H9 (cell line): ENCODE measurements around the gene MDH2. TPM values are rescaled to one million over a fixed set of nuclear protein-coding genes. Genes with fewer than 3 reads are reported as not detected.
A peak's percentile ranks its signal among the peaks of the same experiment; 100 is the strongest.

Source experiments
- DNase-seq: peaks from one replicate; pipeline ENCODE4 v3.0.0-alpha.2; 2017
- H2AFZ ChIP-seq: one replicate; pipeline ENCODE4 v1.6.1; 2013; ENCODE audit warnings: mild to moderate bottlenecking, low read length, control low read depth, moderate library complexity
- H2AK5ac ChIP-seq: 2 replicates; pipeline ENCODE4 v1.6.1; 2013; ENCODE audit warnings: low read length, control low read depth, mixed read lengths; ENCODE audit not compliant: insufficient read length
- H2BK120ac ChIP-seq: one replicate; pipeline ENCODE4 v1.6.1; 2013; ENCODE audit warnings: low read depth, mild to moderate bottlenecking, low read length, control low read depth, inconsistent platforms; ENCODE audit not compliant: poor library complexity, severe bottlenecking
- H2BK12ac ChIP-seq: 2 replicates; pipeline ENCODE4 v1.6.1; 2013; ENCODE audit warnings: low read length, control low read depth, mixed read lengths, low read depth; ENCODE audit not compliant: insufficient read length
- H2BK15ac ChIP-seq: 2 replicates; pipeline ENCODE4 v1.6.1; 2013; ENCODE audit warnings: low read depth, low read length, control low read depth
- H2BK20ac ChIP-seq: one replicate; pipeline ENCODE4 v1.6.1; 2013; ENCODE audit warnings: low read depth, mild to moderate bottlenecking, low read length, control low read depth, inconsistent platforms; ENCODE audit not compliant: poor library complexity, severe bottlenecking
- H2BK5ac ChIP-seq: 2 replicates; pipeline ENCODE4 v1.6.1; 2013; ENCODE audit warnings: low read length, control low read depth, mixed read lengths; ENCODE audit not compliant: insufficient read length
- H3K14ac ChIP-seq: 2 replicates; pipeline ENCODE4 v1.6.1; 2013; ENCODE audit warnings: low read length, control low read depth; ENCODE audit not compliant: insufficient read depth
- H3K18ac ChIP-seq: 2 replicates; pipeline ENCODE4 v1.6.1; 2013; ENCODE audit warnings: low read depth, mild to moderate bottlenecking, mixed read lengths, low read length, control low read depth; ENCODE audit not compliant: insufficient read length
- H3K23ac ChIP-seq: 2 replicates; pipeline ENCODE4 v1.6.1; 2013; ENCODE audit warnings: low read length, control low read depth, mixed read lengths, low read depth; ENCODE audit not compliant: insufficient read length
- H3K23me2 ChIP-seq: 2 replicates; pipeline ENCODE4 v1.6.1; 2013; ENCODE audit warnings: low read depth, mild to moderate bottlenecking, mixed read lengths, low read length, control low read depth; ENCODE audit not compliant: insufficient read length, poor library complexity, severe bottlenecking
- H3K27ac ChIP-seq: 2 replicates; pipeline ENCODE4 v1.5.1; 2013; ENCODE audit warnings: low read length, control low read depth, mixed read lengths, low read depth; ENCODE audit not compliant: insufficient read length
- H3K27me3 ChIP-seq: 2 replicates; pipeline ENCODE4 v1.6.1; 2013; ENCODE audit warnings: low read length, control low read depth, inconsistent platforms; ENCODE audit not compliant: insufficient read depth
- H3K4ac ChIP-seq: 2 replicates; pipeline ENCODE4 v1.6.1; 2013; ENCODE audit warnings: low read depth, mild to moderate bottlenecking, control low read depth, inconsistent platforms, low read length, moderate library complexity
- H3K4me1 ChIP-seq: 2 replicates; pipeline ENCODE4 v1.6.1; 2013; ENCODE audit warnings: low read length, control low read depth, inconsistent platforms; ENCODE audit not compliant: insufficient read depth
- H3K4me2 ChIP-seq: 2 replicates; pipeline ENCODE4 v1.6.1; 2013; ENCODE audit warnings: low read length, control low read depth, mixed read lengths; ENCODE audit not compliant: insufficient read length, insufficient read depth
- H3K56ac ChIP-seq: 2 replicates; pipeline ENCODE4 v1.6.1; 2013; ENCODE audit warnings: low read depth, mild to moderate bottlenecking, mixed read lengths, low read length, control low read depth; ENCODE audit not compliant: insufficient read length
- H3K79me1 ChIP-seq: 2 replicates; pipeline ENCODE4 v1.6.1; 2013; ENCODE audit warnings: low read depth, mild to moderate bottlenecking, moderate library complexity, low read length, control low read depth, inconsistent platforms; ENCODE audit not compliant: insufficient read depth, poor library complexity, severe bottlenecking
- H3K79me2 ChIP-seq: 2 replicates; pipeline ENCODE4 v1.6.1; 2013; ENCODE audit warnings: low read length, control low read depth, inconsistent platforms; ENCODE audit not compliant: insufficient read depth
- H3K9ac ChIP-seq: 2 replicates; pipeline ENCODE4 v1.6.1; 2013; ENCODE audit warnings: low read length, control low read depth, mixed read lengths; ENCODE audit not compliant: insufficient read length; ENCODE audit errors: extremely low read depth
- H3K9me3 ChIP-seq: one replicate; pipeline ENCODE4 v1.6.1; 2013; ENCODE audit warnings: low read depth, low read length, inconsistent platforms; ENCODE audit not compliant: control insufficient read depth
- H3T11ph ChIP-seq: one replicate; pipeline ENCODE4 v1.6.1; 2013; ENCODE audit warnings: mild to moderate bottlenecking, low read length, control low read depth, inconsistent platforms
- H4K20me1 ChIP-seq: one replicate; pipeline ENCODE4 v1.6.1; 2013; ENCODE audit not compliant: control insufficient read depth, insufficient read length, insufficient read depth
- H4K5ac ChIP-seq: 2 replicates; pipeline ENCODE4 v1.6.1; 2013; ENCODE audit warnings: low read depth, mild to moderate bottlenecking, mixed read lengths, low read length, control low read depth; ENCODE audit not compliant: insufficient read length
- H4K8ac ChIP-seq: replicated peaks from 2 replicates; pipeline ENCODE4 v1.6.1; 2013; ENCODE audit warnings: low read length, control low read depth, mixed read lengths, low read depth; ENCODE audit not compliant: insufficient read length
- H4K91ac ChIP-seq: 2 replicates; pipeline ENCODE4 v1.6.1; 2013; ENCODE audit warnings: low read depth, mild to moderate bottlenecking, moderate library complexity, mixed read lengths, low read length, control low read depth; ENCODE audit not compliant: insufficient read length
- H3K27ac Mint-ChIP-seq, 3 experiments: 2 replicates in 2 of 3; 3 replicates in 1 of 3; pipeline ENCODE4 v1.8.0; 2020 to 2021; ENCODE audit warnings: mixed read lengths in 3 of 3, mild to moderate bottlenecking in 1 of 3, moderate library complexity in 1 of 3
- H3K27me3 Mint-ChIP-seq: 2 replicates; pipeline ENCODE4 v1.8.0; 2021; ENCODE audit warnings: low read depth, mild to moderate bottlenecking, moderate library complexity, mixed read lengths
- H3K36me3 Mint-ChIP-seq, 3 experiments: 2 replicates in 2 of 3; 3 replicates in 1 of 3; pipeline ENCODE4 v1.8.0; 2020 to 2021; ENCODE audit warnings: low read depth in 3 of 3, mixed read lengths in 3 of 3; ENCODE audit not compliant: insufficient read depth in 1 of 3
- H3K4me1 Mint-ChIP-seq, 2 experiments: 2 replicates each; pipeline ENCODE4 v1.8.0; 2020; ENCODE audit warnings: mixed read lengths in 2 of 2
- H3K4me3 Mint-ChIP-seq, 2 experiments: 2 replicates in 1 of 2; 3 replicates in 1 of 2; pipeline ENCODE4 v1.8.0; 2020 to 2021; ENCODE audit warnings: mild to moderate bottlenecking in 2 of 2, mixed read lengths in 2 of 2, moderate library complexity in 1 of 2
- H3K9me3 Mint-ChIP-seq, 2 experiments: 2 replicates in 1 of 2; 3 replicates in 1 of 2; pipeline ENCODE4 v1.8.0; 2020; ENCODE audit warnings: mild to moderate bottlenecking in 2 of 2, mixed read lengths in 2 of 2, moderate library complexity in 1 of 2
- CTCF ChIP-seq: fragments of 200-600 bp; sonication (generic); conservative IDR thresholded peaks from 3 replicates; pipeline ENCODE4 v1.8.0; 2021; ENCODE audit warnings: antibody characterized with exemption, mild to moderate bottlenecking
- WGBS: extraction: QIAGEN DNeasy Blood & Tissue Kit; methylation state at CpG from one replicate; pipeline ENCODE4 v1.1.7; 2013; ENCODE audit warnings: missing lambda C conversion rate, low lambda C conversion rate, mixed read lengths; ENCODE audit not compliant: insufficient read length; ENCODE audit errors: extremely low coverage; 5-methylcytosine and 5-hydroxymethylcytosine counted together
- total RNA-seq: library from RNA; stranded (reverse); gene quantifications from 2 replicates; pipeline ENCODE4 v1.2.1, GENCODE V29; 2021

MDH2 gene
- total RNA-seq, 1 experiment from 2014 or later, result 260 TPM

GRCh38 chr7:76089865-76090475, 42.1 kb downstream of the MDH2 start:
- no peak overlapping the region for H2BK12ac ChIP-seq
- no peaks in the 10 kb centered on the region for H3K9me3 Mint-ChIP-seq
- H3K4me1 ChIP-seq, result no peaks in the 10 kb centered on the region
- H3K23me2 ChIP-seq, result no peaks in the 10 kb centered on the region
- no peak overlapping the region for H2BK120ac ChIP-seq
- H2BK20ac ChIP-seq, result no peak overlapping the region
- H3K9ac ChIP-seq, result no peak overlapping the region
- H4K5ac ChIP-seq, result no peak overlapping the region
- H2BK5ac ChIP-seq, result no peak overlapping the region
- no peaks in the 10 kb centered on the region for H3K27me3 Mint-ChIP-seq
- no peaks in the 10 kb centered on the region for H3K79me1 ChIP-seq
- peaks cover 0 to 2% (median 0%) of the 10 kb centered on the region in 3 experiments; a peak in 1 of 7 replicates for H3K36me3 Mint-ChIP-seq
- H4K8ac ChIP-seq, result no peak overlapping the region
- no peak for TF ChIP-seq CTCF
- no peaks in the 10 kb centered on the region for H4K20me1 ChIP-seq
- H3K4me2 ChIP-seq, result no peak overlapping the region
- no peaks in the 10 kb centered on the region for H3K9me3 ChIP-seq
- H3T11ph ChIP-seq, result no peak overlapping the region
- WGBS, result no CpG with 5 or more reads among the region's 10 CpGs
- H3K56ac ChIP-seq, result no peak overlapping the region
- DNase-seq, result no peak
- H3K4me1 Mint-ChIP-seq, result peaks cover 0 to 3% of the 10 kb centered on the region in 2 experiments; a peak in 1 of 4 replicates
- H4K91ac ChIP-seq, result no peak overlapping the region
- no peak overlapping the region for H2BK15ac ChIP-seq
- H3K27ac ChIP-seq, result no peak overlapping the region
- H2AK5ac ChIP-seq, result no peak overlapping the region
- H3K14ac ChIP-seq, result no peak overlapping the region
- H2AFZ ChIP-seq, result no peak overlapping the region
- no peak overlapping the region for H3K4ac ChIP-seq
- no peaks in the 10 kb centered on the region for H3K27me3 ChIP-seq
- no peak overlapping the region for H3K4me3 Mint-ChIP-seq
- peak overlapping the region in 1 of 3 experiments; percentile 19; a peak in 3 of 7 replicates for H3K27ac Mint-ChIP-seq
- H3K18ac ChIP-seq, result no peak overlapping the region
- no peak overlapping the region for H3K23ac ChIP-seq
- H3K79me2 ChIP-seq, result no peaks in the 10 kb centered on the region
